Occipital lobe (tissue), 3 donors: ENCODE measurements around the gene CSHL1. TPM values are rescaled to one million over a fixed set of nuclear protein-coding genes. Genes with fewer than 3 reads are reported as not detected.
"Not testable (repeated sequence)": the region's sequence is repeated elsewhere in the genome, so short reads cannot be mapped to it uniquely, and the experiment has no call there.

Source experiments
- DNase-seq: peaks from one replicate; lab custom pipeline; 2025; lab: John Stamatoyannopoulos, UW
- small RNA-seq: library from RNA; depleted of rRNA; stranded (forward); fragments of <200 nt; gene quantifications from one replicate; pipeline ENCODE3, GENCODE V24; 2014
- total RNA-seq: library from RNA; depleted of rRNA; stranded (reverse); fragments of >200 nt; gene quantifications from one replicate; pipeline ENCODE4 v1.2.3, GENCODE V29; 2014

CSHL1 gene
- total RNA-seq, 1 donor from 2014 or later: not detected

GRCh38 chr17:63889026-63889848, 21.8 kb downstream of the CSHL1 start:
- not testable (repeated sequence) for DNase-seq

- DNase-seq: not testable (repeated sequence)
These were observed 25.9 kb downstream of the CSHL1 start for GRCh38 chr17:63885119-63885518.

GRCh38 chr17:63882626-63883126, 28.4 kb downstream of the CSHL1 start:
- not testable (repeated sequence) for DNase-seq

GRCh38 chr17:63881935-63882601, 29.0 kb downstream of the CSHL1 start, which contains the start of gene GH2:
GH2 (minus strand) TSS chr17:63881944; CDS start chr17:63881801, 143 bp downstream.
- no peak for DNase-seq

- DNase-seq: not testable (repeated sequence)
These were observed 29.7 kb downstream of the CSHL1 start for GRCh38 chr17:63881337-63881736.

GRCh38 chr17:63880706-63881105, 30.4 kb downstream of the CSHL1 start:
- no peak for DNase-seq

GRCh38 chr17:63878413-63878812, 32.6 kb downstream of the CSHL1 start:
- DNase-seq: not testable (repeated sequence)

GRCh38 chr17:63874693-63875092, 36.4 kb downstream of the CSHL1 start:
- DNase-seq: not testable (repeated sequence)

- DNase-seq: not testable (repeated sequence)
These were observed 36.9 kb downstream of the CSHL1 start for GRCh38 chr17:63874061-63874626.

GRCh38 chr17:63873577-63873976, 37.5 kb downstream of the CSHL1 start, which contains the start of gene CSH2:
CSH2 (minus strand) TSS chr17:63873677; CDS start chr17:63873614, 63 bp downstream.
- DNase-seq: not testable (repeated sequence)

- not testable (repeated sequence) for DNase-seq
These were observed 39.3 kb downstream of the CSHL1 start for GRCh38 chr17:63871646-63872365.

GRCh38 chr17:63870292-63870665, 40.8 kb downstream of the CSHL1 start:
- DNase-seq: not testable (repeated sequence)

GRCh38 chr17:63869491-63870291, 41.4 kb downstream of the CSHL1 start:
- DNase-seq: not testable (repeated sequence)

GRCh38 chr17:63866625-63867024, 44.4 kb downstream of the CSHL1 start:
- not testable (repeated sequence) for DNase-seq

Small RNA genes lying within 50 kb of the gene (small RNA-seq; reads per million reads assigned to genes)
- gene AC040958.1 (not detected), gene AC127029.1 (not detected), gene GH1 (not detected)

Other genes starting within 250 kb of the CSHL1 start
- gene LIMD2, start 211.1 kb downstream of the CSHL1 start, total RNA-seq: 15.0 TPM
- gene STRADA, start 169.5 kb downstream of the CSHL1 start, total RNA-seq: 27.8 TPM
- gene CCDC47, start 137.7 kb downstream of the CSHL1 start, total RNA-seq: 49.9 TPM
- gene DDX42, start 137.1 kb downstream of the CSHL1 start, total RNA-seq: 73.5 TPM
- 38.8 TPM for gene PSMC5, start 83.8 kb downstream of the CSHL1 start, total RNA-seq
- gene FTSJ3, start 83.6 kb downstream of the CSHL1 start, total RNA-seq: 40.4 TPM
- 13.1 TPM for gene SMARCD2, start 68.6 kb downstream of the CSHL1 start, total RNA-seq
- gene CSH2, start 37.6 kb downstream of the CSHL1 start, total RNA-seq: not detected
- gene GH2, start 29.3 kb downstream of the CSHL1 start, total RNA-seq: not detected
- gene CSH1, start 14.7 kb downstream of the CSHL1 start, total RNA-seq: not detected
- not detected for gene GH1, start 7.6 kb upstream of the CSHL1 start, total RNA-seq
- not detected for gene CD79B, start 21.1 kb upstream of the CSHL1 start, total RNA-seq
- not detected for gene SCN4A, start 61.7 kb upstream of the CSHL1 start, total RNA-seq
- 0.78 TPM for gene PRR29, start 87.1 kb upstream of the CSHL1 start, total RNA-seq
- gene ICAM2, start 109.4 kb upstream of the CSHL1 start, total RNA-seq: 8.4 TPM
- gene ERN1, start 218.9 kb upstream of the CSHL1 start, total RNA-seq: 5.9 TPM